Body of pancreas (tissue), 4 donors: Measurements from ENCODE around the gene SMIM27. TPM values are rescaled to one million over a fixed set of nuclear protein-coding genes. Genes with fewer than 3 reads are reported as not detected.

ENCODE experiments used
- ATAC-seq: fragments of 150-250 bp; one replicate; pipeline ENCODE4 v1.9.1; 2016
- DNase-seq, 4 donors: peaks; one replicate each; pipeline ENCODE4 v3.0.0-alpha.2; 2019
- H3K27ac ChIP-seq, 4 donors: fragments of 200-600 bp; sonication (generic); 1 replicate in 3 of 4; 2 replicates in 1 of 4; pipeline versions ENCODE4 v1.5.1 to v1.6.1; 2016 to 2019; ENCODE audit warnings: mild to moderate bottlenecking in 1 of 4, mixed read lengths in 1 of 4, moderate library complexity in 1 of 4
- H3K27me3 ChIP-seq, 2 donors: fragments of 200-600 bp; sonication (generic); one replicate each; pipeline ENCODE4 v1.6.0; 2016; ENCODE audit warnings: mild to moderate bottlenecking in 1 of 2
- H3K36me3 ChIP-seq, 2 donors: fragments of 200-600 bp; sonication (generic); replicated peaks in 1 of 2; 2 replicates each; pipeline ENCODE4 v1.5.1; 2016; ENCODE audit warnings: low read depth in 2 of 2; ENCODE audit not compliant: insufficient read depth in 1 of 2
- H3K4me1 ChIP-seq: fragments of 200-600 bp; sonication (generic); one replicate; pipeline ENCODE4 v1.6.0; 2016
- H3K4me3 ChIP-seq, 2 donors: fragments of 200-600 bp; sonication (generic); 1 replicate in 1 of 2; 2 replicates in 1 of 2; pipeline ENCODE4 v1.5.1; 2016 to 2019
- H3K9me3 ChIP-seq, 3 donors: fragments of 200-600 bp; sonication (generic); 1 replicate in 2 of 3; 2 replicates in 1 of 3; pipeline ENCODE4 v1.5.1; 2016
- CTCF ChIP-seq, 7 experiments: fragments of 450-650 bp in 4 of 7; fragments of 200-600 bp in 3 of 7; sonication (generic) in 3 of 7; IDR thresholded peaks; one replicate each; pipeline ENCODE4 v1.5.1; 2016 to 2019; ENCODE audit warnings: antibody characterized with exemption in 7 of 7
- POLR2A ChIP-seq, 3 donors: fragments of 450-650 bp; IDR thresholded peaks; one replicate each; pipeline ENCODE4 v1.6.1; 2016; ENCODE audit warnings: antibody characterized with exemption in 3 of 3, mild to moderate bottlenecking in 2 of 3
- WGBS, 2 donors: methylation state at CpG; one replicate each; pipeline ENCODE4 v1.1.5; 2017; 5-methylcytosine and 5-hydroxymethylcytosine counted together
- intact Hi-C: fragments of 100-400 bp; cut with DNase I; formaldehyde crosslinking; loops from one replicate; pipeline ENCODE4 v1.15.1; 2023
- total RNA-seq, 2 donors: library from RNA; depleted of rRNA; stranded (reverse); fragments of >200 nt; gene quantifications; one replicate each; pipeline ENCODE4 v1.1.0, GENCODE V29; 2016

The SMIM27 gene
- total RNA-seq, 2 donors from 2014 or later = 0.52 TPM; not detected in 1

GRCh38 chr9:32589083-32589723 lies 37.1 kb downstream of the SMIM27 start:
- DNase-seq = no peak
- Histone ChIP-seq H3K27me3 (no peaks in the 10 kb centered on the region), H3K27ac (no peak overlapping the region), H3K9me3 (no peaks in the 10 kb centered on the region), H3K36me3 (no peaks in the 10 kb centered on the region), H3K4me1 (no peaks in the 10 kb centered on the region), H3K4me3 (no peak overlapping the region)
- no peak for TF ChIP-seq POLR2A (IDR thresholded peaks at IDR 0.05)
- TF ChIP-seq CTCF (IDR thresholded peaks at IDR 0.05) = peak in 5 of 7 experiments; percentile 14 to 42 (median 31)
- intact Hi-C loops = loop anchor here (10.0 kb wide), 2 partner anchors 154 to 386 kb away; no protein-coding TSS in a partner anchor
- 36 to 40% methylated on average over 6 of the region's 6 CpGs for WGBS, 2 donors
- ATAC-seq = no peak

- WGBS, 2 donors = 32 to 44% methylated on average over 2 of the region's 2 CpGs
- H3K36me3 ChIP-seq = no peaks in the 10 kb centered on the region
- no peaks in the 10 kb centered on the region for H3K9me3 ChIP-seq
- intact Hi-C loops = no loop called here
- no peak overlapping the region for H3K4me3 ChIP-seq
- DNase-seq (no peak), ATAC-seq (no peak)
- no peaks in the 10 kb centered on the region for H3K27me3 ChIP-seq
- no peak overlapping the region for H3K27ac ChIP-seq
- H3K4me1 ChIP-seq = no peaks in the 10 kb centered on the region
- TF ChIP-seq CTCF (IDR thresholded peaks at IDR 0.05) (no peak), POLR2A (IDR thresholded peaks at IDR 0.05) (no peak)
Measured at GRCh38 chr9:32590476-32590875, 38.3 kb downstream of the SMIM27 start.

- DNase-seq (no peak), ATAC-seq (no peak)
- intact Hi-C loops = no loop called here
- Histone ChIP-seq H3K36me3 (no peaks in the 10 kb centered on the region), H3K4me1 (no peaks in the 10 kb centered on the region), H3K4me3 (no peak overlapping the region), H3K27me3 (no peaks in the 10 kb centered on the region), H3K27ac (no peak overlapping the region), H3K9me3 (no peaks in the 10 kb centered on the region)
- 48 to 64% methylated on average over 1 of the region's 1 CpG for WGBS, 2 donors
- TF ChIP-seq CTCF (IDR thresholded peaks at IDR 0.05) (no peak), POLR2A (IDR thresholded peaks at IDR 0.05) (no peak)
Measured at GRCh38 chr9:32590898-32591297, 38.8 kb downstream of the SMIM27 start.

- Histone ChIP-seq H3K4me1 (no peaks in the 10 kb centered on the region), H3K36me3 (no peaks in the 10 kb centered on the region), H3K9me3 (no peaks in the 10 kb centered on the region), H3K27ac (no peak overlapping the region), H3K4me3 (no peak overlapping the region), H3K27me3 (no peaks in the 10 kb centered on the region)
- TF ChIP-seq CTCF (IDR thresholded peaks at IDR 0.05) = no peak
- no peak for TF ChIP-seq POLR2A (IDR thresholded peaks at IDR 0.05)
- ATAC-seq (no peak), DNase-seq (no peak)
- intact Hi-C loops = no loop called here
- 48 to 60% methylated on average over 4 of the region's 4 CpGs for WGBS, 2 donors
Measured at GRCh38 chr9:32596096-32596865, 44.2 kb downstream of the SMIM27 start.
